HFF-Myc (cell line): ENCODE results near the gene DNAJC7.
"Not testable (repeated sequence)": the region's sequence is repeated elsewhere in the genome, so short reads cannot be mapped to it uniquely, and the experiment has no call there.

Source experiments
- DNase-seq: peaks from one replicate; pipeline ENCODE4 v3.0.0-alpha.2; 2011; ENCODE audit warnings: low read depth; ENCODE audit errors: extremely low read depth
- H3K4me3 ChIP-seq: replicated peaks from 2 replicates; pipeline ENCODE4 v1.5.1; 2011; ENCODE audit warnings: low read depth, mild to moderate bottlenecking, control low read depth, low read length
- CTCF ChIP-seq: IDR thresholded peaks from 2 replicates; pipeline ENCODE4 v1.5.1; 2012; ENCODE audit warnings: mild to moderate bottlenecking, low read depth, low read length, control low read depth; ENCODE audit errors: missing control alignments

Gene DNAJC7

GRCh38 chr17:42025191-42025579 is 7.9 kb upstream of the DNAJC7 start:
- no peak overlapping the region for H3K4me3 ChIP-seq
- no peak for TF ChIP-seq CTCF
- no peak for DNase-seq

- no peak for DNase-seq
- H3K4me3 ChIP-seq, result no peak overlapping the region
- no peak for TF ChIP-seq CTCF
Observed at GRCh38 chr17:42023524-42024349, 6.5 kb upstream of the DNAJC7 start.

- peak overlapping the region; percentile 76 for H3K4me3 ChIP-seq
- DNase-seq, result not testable (repeated sequence)
Observed at GRCh38 chr17:42020845-42021244, 3.6 kb upstream of the DNAJC7 start.

GRCh38 chr17:42019509-42020404 is 2.5 kb upstream of the DNAJC7 start, which contains the start of gene NKIRAS2:
Gene NKIRAS2, plus strand, starts transcription at chr17:42020090. Its CDS starts 1,488 bp downstream, at chr17:42021578.
- H3K4me3 ChIP-seq, result peak within 1 kb of the TSS; percentile 76
- peak; percentile 27 for DNase-seq
- peak; percentile 82 for TF ChIP-seq CTCF

- DNase-seq, result no peak
- TF ChIP-seq CTCF, result no peak
- no peak overlapping the region for H3K4me3 ChIP-seq
Observed at GRCh38 chr17:42018988-42019387, 1.7 kb upstream of the DNAJC7 start.

DNA sequence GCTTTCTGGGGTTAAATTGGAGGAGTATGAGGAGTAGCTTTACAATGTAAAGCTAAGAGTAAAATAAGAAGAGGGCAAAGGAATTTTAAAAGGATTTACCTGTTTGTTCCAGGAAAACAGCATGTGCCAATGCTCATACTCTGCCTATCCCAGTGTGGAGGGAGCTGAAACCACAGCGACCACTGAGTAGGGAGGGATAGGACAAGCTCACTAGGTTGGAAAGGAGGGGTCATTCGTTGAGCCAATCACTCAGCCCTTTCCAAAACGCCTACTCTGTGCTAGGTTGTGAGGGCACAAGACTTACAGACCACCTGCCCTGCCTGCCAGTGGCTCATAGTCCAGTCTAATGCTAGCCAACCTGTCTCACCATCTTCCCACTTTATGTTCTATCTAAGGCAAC is 1.1 kb upstream of the DNAJC7 start:
- no peak for DNase-seq
- no peak for TF ChIP-seq CTCF
- peak overlapping the region; percentile 84 for H3K4me3 ChIP-seq

DNA sequence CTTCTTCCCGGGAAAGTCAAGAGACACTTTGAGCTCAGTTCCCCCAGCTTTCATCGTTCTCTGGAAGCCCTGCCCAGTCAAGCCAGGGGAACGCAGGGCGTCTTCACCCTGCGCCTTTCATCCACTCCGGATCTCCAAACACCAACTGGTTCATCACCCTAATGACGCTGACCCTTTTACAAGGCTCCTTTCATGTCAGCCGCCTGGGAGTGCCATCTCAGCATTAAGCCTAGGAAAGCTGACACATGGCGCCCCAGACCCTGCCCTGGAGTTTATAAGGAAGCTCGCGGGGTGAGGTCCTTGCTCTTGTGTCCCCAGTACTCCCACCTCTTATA is 594 bp upstream of the DNAJC7 start:
- no peak for TF ChIP-seq CTCF
- no peak for DNase-seq
- H3K4me3 ChIP-seq, result peak overlapping the region; percentile 84
